K562 (cell line): ENCODE data around the gene PSMD1. TPM values are rescaled to one million over a fixed set of nuclear protein-coding genes. Genes with fewer than 3 reads are reported as not detected.

ENCODE experiments used
- ATAC-seq: fragments of 200-7000 bp; cut with Tn5 transposase; 3 replicates; pipeline ENCODE4 v1.9.1; 2020; ENCODE audit warnings: moderate library complexity
- BruUV-seq: library from RNA; stranded (reverse); fragments of 400-500 nt; replicated peaks from 2 replicates; lab custom pipeline; 2021; lab: Mats Ljungman, UMichigan
- CTCF ChIA-PET: fragments of 300-600 bp; formaldehyde crosslinking; extraction: SDS; loops from one replicate; lab custom pipeline; 2021; ENCODE audit warnings: low intra/inter-chr PET ratio; lab: Yijun Ruan, JAX
- POLR2A ChIA-PET: fragments of 300-600, 350-650 bp; sonication (Branson Sonifier 250); formaldehyde crosslinking; extraction: SDS; loops from one replicate; lab custom pipeline; 2021; ENCODE audit warnings: antibody characterized with exemption, inconsistent platforms; lab: Yijun Ruan, JAX
- DNase-seq, 4 experiments: peaks; one replicate each; pipeline versions ENCODE4 v3.0.0 to v3.0.0-alpha.2; 2011 to 2018; ENCODE audit warnings: low spot score in 3 of 4, mixed read lengths in 3 of 4; ENCODE audit errors: extremely low read depth in 1 of 4
- FAIRE-seq: peaks from 2 replicates; lab custom pipeline; 2011; peaks lifted over from hg19 to GRCh38; lab: Jason Lieb, UNC
- H2AFZ ChIP-seq: 2 replicates; pipeline ENCODE4 v1.6.0; 2011; ENCODE audit warnings: low read depth, low read length, control low read depth, inconsistent platforms
- H3K27ac ChIP-seq: fragments of 200-600 bp; 3 replicates; pipeline ENCODE4 v1.8.0; 2011; ENCODE audit warnings: low read depth, mild to moderate bottlenecking, control low read depth, inconsistent platforms, low read length, moderate library complexity, mixed read lengths; ENCODE audit errors: extremely low read depth
- H3K27me3 ChIP-seq, 2 experiments: fragments of 300-600 bp in 1 of 2; 2 replicates in 1 of 2; 3 replicates in 1 of 2; pipeline versions ENCODE4 v1.6.0 to v1.8.0; 2011; ENCODE audit warnings: inconsistent platforms in 2 of 2, low read length in 2 of 2, mild to moderate bottlenecking in 1 of 2, mixed read lengths in 1 of 2, moderate library complexity in 1 of 2; ENCODE audit not compliant: control insufficient read depth in 2 of 2, insufficient read depth in 2 of 2
- H3K36me3 ChIP-seq: fragments of 300-600 bp; 3 replicates; pipeline ENCODE4 v1.8.0; 2011; ENCODE audit warnings: mild to moderate bottlenecking, low read length, inconsistent platforms; ENCODE audit not compliant: control insufficient read depth, insufficient read depth
- H3K4me1 ChIP-seq, 2 experiments: fragments of 200-600 bp in 1 of 2; replicated peaks in 1 of 2; 2 replicates in 1 of 2; 3 replicates in 1 of 2; pipeline versions ENCODE4 v1.5.1 to v1.8.0; 2011; ENCODE audit warnings: inconsistent platforms in 2 of 2, low read length in 2 of 2, mild to moderate bottlenecking in 1 of 2, mixed read lengths in 1 of 2, moderate library complexity in 1 of 2; ENCODE audit not compliant: control insufficient read depth in 2 of 2, insufficient read depth in 2 of 2
- H3K4me2 ChIP-seq: 2 replicates; pipeline ENCODE4 v1.6.1; 2011; ENCODE audit warnings: low read length, control low read depth, inconsistent platforms, mixed read lengths; ENCODE audit not compliant: insufficient read depth
- H3K4me3 ChIP-seq: fragments of 200-600 bp; sonication (generic), shearing (Covaris generic); 2 replicates; pipeline ENCODE4 v1.5.1; 2016; ENCODE audit warnings: control low read depth, inconsistent platforms
- H3K79me2 ChIP-seq: fragments of 200-600 bp; 3 replicates; pipeline ENCODE4 v1.8.0; 2011; ENCODE audit warnings: low read length, inconsistent platforms; ENCODE audit not compliant: control insufficient read depth, insufficient read depth
- H3K9ac ChIP-seq, 2 experiments: 2 replicates each; pipeline versions ENCODE4 v1.6.0 to v1.6.1; 2011; ENCODE audit warnings: low read depth in 2 of 2, low read length in 2 of 2, control low read depth in 1 of 2, inconsistent platforms in 1 of 2, mild to moderate bottlenecking in 1 of 2, mixed read lengths in 1 of 2; ENCODE audit not compliant: insufficient read depth in 1 of 2
- H3K9me1 ChIP-seq: one replicate; pipeline ENCODE4 v1.6.0; 2011; ENCODE audit warnings: inconsistent platforms, mild to moderate bottlenecking, low read length, moderate library complexity; ENCODE audit not compliant: control insufficient read depth, insufficient read depth
- H3K9me3 ChIP-seq: replicated peaks from 2 replicates; pipeline ENCODE4 v1.5.1; 2011; ENCODE audit warnings: low read depth, low read length, inconsistent platforms; ENCODE audit not compliant: control insufficient read depth, insufficient read depth
- H4K20me1 ChIP-seq: replicated peaks from 2 replicates; pipeline ENCODE4 v1.6.1; 2011; ENCODE audit warnings: low read length, inconsistent platforms, mixed read lengths; ENCODE audit not compliant: control insufficient read depth, insufficient read depth
- MECOM ChIP-seq: fragments of 250-450 bp; sonication (Bioruptor Pico); IDR thresholded peaks from 2 replicates; pipeline ENCODE4 v1.8.0; 2022; ENCODE audit warnings: inconsistent platforms
- RCOR1 ChIP-seq, 2 experiments: IDR thresholded peaks; 2 replicates each; pipeline ENCODE4 v1.6.1; 2012; ENCODE audit warnings: low read depth in 2 of 2, low read length in 2 of 2, borderline replicate concordance in 1 of 2, improper control_type of control experiment in 1 of 2
- SMARCA4 ChIP-seq: fragments of 450-650 bp; IDR thresholded peaks from 2 replicates; pipeline ENCODE4 v1.6.1; 2016
- ZNF224 ChIP-seq: sonication (generic); formaldehyde crosslinking; IDR thresholded peaks from 2 replicates; pipeline ENCODE4 v1.8.0; 2022; ENCODE audit warnings: mild to moderate bottlenecking, missing genetic modification reagents
- ZNF24 ChIP-seq: fragments of 450-650 bp; IDR thresholded peaks from 2 replicates; pipeline ENCODE4 v1.6.1; 2016
- WGBS: fragments of 100-300 bp; shearing (Covaris generic); methylation state at CpG from one replicate; pipeline ENCODE4 v1.1.6; 2016; ENCODE audit warnings: low coverage, mixed read lengths; ENCODE audit not compliant: insufficient coverage; ENCODE audit errors: missing lambda C conversion rate; 5-methylcytosine and 5-hydroxymethylcytosine counted together
- in situ Hi-C: fragments of 300-500 bp; cut with MboI; formaldehyde crosslinking; loops from 4 replicates; pipeline ENCODE4 v1.15.0; 2018; ENCODE audit warnings: inconsistent platforms, mixed read lengths
- intact Hi-C: fragments of 100-400 bp; cut with micrococcal nuclease; formaldehyde crosslinking; loops from 2 replicates; pipeline ENCODE4 v1.14.2; 2022
- polyA plus RNA-seq, 8 experiments: library from polyadenylated mRNA; depleted of rRNA in 4 of 8; stranded (reverse) in 5 of 8; unstranded in 3 of 8; fragments of >200 nt; fragmentation: Nextera tagmentation in 2 of 8; fragmentation: Illumina TruSeq in 1 of 8; extraction: Ambion mirVana in 2 of 8; extraction: Trizol in 1 of 8; gene quantifications; 2 replicates each; pipeline versions ENCODE4 v1.2.1 to v1.2.3, GENCODE V29; 2011 to 2014; ENCODE audit warnings: inconsistent platforms in 1 of 8, missing spikeins in 1 of 8
- total RNA-seq, 7 experiments: library from RNA; depleted of rRNA in 6 of 7; stranded (reverse); fragments of >200 nt in 6 of 7; fragmentation: Illumina TruSeq in 2 of 7; extraction: Trizol in 2 of 7; gene quantifications; 2 replicates each; pipeline versions ENCODE4 v1.2.1 to v1.2.3, GENCODE V29; 2011 to 2021; ENCODE audit warnings: low replicate concordance in 1 of 7
- TF ChIP-seq, protein P1 (sequence below): fragments of 250-450 bp; sonication (Bioruptor Pico); IDR thresholded peaks from 2 replicates; pipeline ENCODE4 v1.5.1; 2021; ENCODE audit warnings: mild to moderate bottlenecking
- TF ChIP-seq, protein P2 (sequence below): fragments of 450-650 bp; IDR thresholded peaks from 2 replicates; pipeline ENCODE4 v1.6.1; 2016; ENCODE audit warnings: low read depth, mild to moderate bottlenecking, moderate library complexity

Gene PSMD1
- total and polyA plus RNA-seq, 9 of the 15 experiments (the other 6 are each of a cell fraction or from before 2014, with no cell fraction given), result 100 to 257 (median 147) TPM

DNA sequence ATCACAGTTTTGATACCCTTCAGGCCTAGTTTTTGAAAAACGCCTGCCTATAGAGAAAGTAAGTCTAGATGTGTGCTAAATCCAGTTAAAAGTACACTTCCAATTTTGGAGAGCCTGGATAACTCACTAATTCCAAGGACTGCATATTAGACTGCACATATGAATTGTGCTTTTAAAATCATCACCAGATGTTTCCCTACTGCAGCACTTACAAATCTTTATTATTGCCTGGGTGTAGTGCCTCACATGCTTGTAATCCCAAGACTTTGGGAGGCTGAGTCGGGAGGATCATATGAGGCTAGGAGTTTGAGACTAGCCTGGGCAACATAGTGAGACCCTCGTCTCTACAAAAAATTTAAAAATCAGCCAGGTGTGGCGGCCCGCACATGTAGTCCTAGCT, 104.0 kb downstream of the PSMD1 start:
- no TSS peak for BruUV-seq
- POLR2A ChIA-PET, result interaction anchor here (1.7 kb wide), 1 partner anchor 12 kb away, joined by 4 read pairs; no protein-coding TSS in a partner anchor
- in situ Hi-C loops, result no loop called here

More for the DNA sequence above, 104.0 kb downstream of the PSMD1 start:
- FAIRE-seq (no peak), ATAC-seq (no peak), DNase-seq (no peak)
- Histone ChIP-seq H3K9me3 (no peaks in the 10 kb centered on the region), H3K79me2 (no peaks in the 10 kb centered on the region), H3K9me1 (no peaks in the 10 kb centered on the region), H3K27ac (no peak overlapping the region), H3K4me1 (no peaks in the 10 kb centered on the region), H3K4me2 (no peak overlapping the region), H3K27me3 (no peaks in the 10 kb centered on the region), H3K4me3 (no peak overlapping the region), H2AFZ (no peak overlapping the region), H3K9ac (no peak overlapping the region), H4K20me1 (no peaks in the 10 kb centered on the region), H3K36me3 (peaks cover 59% of the 10 kb centered on the region; the same call in 2 of the 3 replicates)
- TF ChIP-seq ZNF24, result no peak
- TF ChIP-seq, protein P1, sequence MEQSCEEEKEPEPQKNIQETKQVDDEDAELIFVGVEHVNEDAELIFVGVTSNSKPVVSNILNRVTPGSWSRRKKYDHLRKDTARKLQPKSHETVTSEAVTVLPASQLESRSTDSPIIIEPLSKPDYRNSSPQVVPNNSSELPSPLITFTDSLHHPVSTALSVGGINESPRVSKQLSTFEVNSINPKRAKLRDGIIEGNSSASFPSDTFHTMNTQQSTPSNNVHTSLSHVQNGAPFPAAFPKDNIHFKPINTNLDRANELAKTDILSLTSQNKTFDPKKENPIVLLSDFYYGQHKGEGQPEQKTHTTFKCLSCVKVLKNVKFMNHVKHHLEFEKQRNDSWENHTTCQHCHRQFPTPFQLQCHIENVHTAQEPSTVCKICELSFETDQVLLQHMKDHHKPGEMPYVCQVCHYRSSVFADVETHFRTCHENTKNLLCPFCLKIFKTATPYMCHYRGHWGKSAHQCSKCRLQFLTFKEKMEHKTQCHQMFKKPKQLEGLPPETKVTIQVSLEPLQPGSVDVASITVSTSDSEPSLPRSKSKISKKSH (CRISPR knock-in tag), result no peak
- no peak for TF ChIP-seq ZNF224 (CRISPR knock-in tag)
- no peak for TF ChIP-seq MECOM
- no peak for TF ChIP-seq SMARCA4
- TF ChIP-seq, protein P2, sequence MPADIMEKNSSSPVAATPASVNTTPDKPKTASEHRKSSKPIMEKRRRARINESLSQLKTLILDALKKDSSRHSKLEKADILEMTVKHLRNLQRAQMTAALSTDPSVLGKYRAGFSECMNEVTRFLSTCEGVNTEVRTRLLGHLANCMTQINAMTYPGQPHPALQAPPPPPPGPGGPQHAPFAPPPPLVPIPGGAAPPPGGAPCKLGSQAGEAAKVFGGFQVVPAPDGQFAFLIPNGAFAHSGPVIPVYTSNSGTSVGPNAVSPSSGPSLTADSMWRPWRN, result no peak
- TF ChIP-seq RCOR1 (IDR thresholded peaks at IDR 0.05; ENCODE audit: borderline replicate concordance in 1 of 2, low read depth in 2 of 2, low read length in 2 of 2), result no peak
- 96% methylated on average over 5 of the region's 5 CpGs for WGBS
- CTCF ChIA-PET, result no interaction called here
- intact Hi-C loops, result no loop called here
